ENCODE measurements around the gene ETHE1.

ETHE1 gene

GRCh38 chr19:43564800-43565199, 37.8 kb upstream of the ETHE1 start:
- no peak overlapping the region for H3K9ac ChIP-seq (ENCODE audit: low read depth, low read length, poor library complexity)
- H3K4ac ChIP-seq (ENCODE audit: low read length) = no peak overlapping the region
- H3K4me2 ChIP-seq (ENCODE audit: insufficient read depth, low read length, poor library complexity, severe bottlenecking) = no peak overlapping the region
- H3K18ac ChIP-seq (ENCODE audit: low read length) = no peak overlapping the region
- H2AK5ac ChIP-seq (ENCODE audit: low read depth, low read length) = no peak overlapping the region
- no peaks in the 10 kb centered on the region for H3K4me1 ChIP-seq (ENCODE audit: control insufficient read depth in 2 of 2, insufficient read depth in 1 of 2, low read depth in 1 of 2, low read length in 2 of 2)
- H2BK15ac ChIP-seq (ENCODE audit: low read length) = no peak overlapping the region
- no peak overlapping the region for H3K14ac ChIP-seq (ENCODE audit: low read length)
- no peak overlapping the region for H4K8ac ChIP-seq (ENCODE audit: low read depth, low read length)
- no peak overlapping the region for H4K91ac ChIP-seq (ENCODE audit: low read depth, low read length, poor library complexity)
- peaks cover 6% of the 10 kb centered on the region for H3K79me1 ChIP-seq (ENCODE audit: low read depth, low read length)
- H2AFZ ChIP-seq (ENCODE audit: low read length) = no peak overlapping the region
- no peak overlapping the region for H3K23ac ChIP-seq (ENCODE audit: low read depth, low read length, poor library complexity)
- no peak overlapping the region for H2BK5ac ChIP-seq (ENCODE audit: low read length)
- no peak overlapping the region for H2BK120ac ChIP-seq (ENCODE audit: low read depth, low read length)
- no CpG with 5 or more reads among the region's 9 CpGs for WGBS, 2 donors (ENCODE audit: extremely low coverage in 2 of 2, insufficient read length in 2 of 2, insufficient replicate concordance in 1 of 2)
- no peaks in the 10 kb centered on the region for H3K9me3 ChIP-seq (replicated peaks in 1 of 2; ENCODE audit: control insufficient read depth in 2 of 2, insufficient read depth in 1 of 2, low read depth in 1 of 2, low read length in 2 of 2)
- no peaks in the 10 kb centered on the region for H3K27me3 ChIP-seq (ENCODE audit: control insufficient read depth in 3 of 3, insufficient read depth in 3 of 3, low read depth in 1 of 3, low read length in 3 of 3)
- no peak for DNase-seq (ENCODE audit: low spot score)
- peaks cover 24 to 61% of the 10 kb centered on the region in 2 donors for H3K36me3 ChIP-seq (replicated peaks in 1 of 2; ENCODE audit: control insufficient read depth in 2 of 2, insufficient read depth in 2 of 2, low read length in 2 of 2)
- H2BK12ac ChIP-seq (ENCODE audit: low read length) = no peak overlapping the region
- no peak overlapping the region for H3K4me3 ChIP-seq (ENCODE audit: low read length in 2 of 2)
- H3K27ac ChIP-seq (replicated peaks; ENCODE audit: low read length) = no peak overlapping the region

DNA sequence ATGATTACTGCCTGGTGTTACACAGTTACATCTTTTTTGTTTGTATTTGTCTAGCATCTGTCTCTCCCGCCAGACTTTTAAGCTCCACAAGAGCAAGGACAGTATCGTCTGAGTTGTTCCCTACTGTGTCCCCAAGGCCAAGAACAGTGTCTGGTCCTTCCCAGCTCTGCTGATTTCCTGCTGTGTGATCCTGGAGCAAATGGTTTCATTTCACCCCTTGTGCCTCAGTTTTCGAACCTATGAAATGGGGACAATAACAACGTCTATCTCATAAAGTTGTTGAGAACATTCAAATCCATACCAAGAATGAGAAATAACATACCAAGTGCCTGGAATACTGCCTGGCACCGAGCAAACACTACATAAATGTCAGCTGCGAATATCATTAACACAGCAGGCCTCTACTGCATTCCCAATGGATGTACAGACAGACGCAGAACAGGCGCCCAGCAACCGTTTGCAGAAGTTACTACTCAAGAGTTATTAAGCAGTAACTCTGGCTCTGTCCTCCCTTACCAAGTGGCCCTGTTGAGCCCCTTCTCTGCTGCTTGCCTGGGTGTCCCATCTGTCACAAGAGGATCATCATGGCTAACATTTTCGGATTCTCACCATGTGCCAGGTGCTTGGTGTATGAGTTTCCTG, 36.9 kb upstream of the ETHE1 start:
- H3K79me1 ChIP-seq (ENCODE audit: low read depth, low read length) = peaks cover 6% of the 10 kb centered on the region
- H2BK15ac ChIP-seq (ENCODE audit: low read length) = no peak overlapping the region

GRCh38 chr19:43562698-43563241, 35.8 kb upstream of the ETHE1 start:
- no peak for DNase-seq (ENCODE audit: low spot score)

More for the DNA sequence above, 36.9 kb upstream of the ETHE1 start:
- Histone ChIP-seq H2BK120ac (ENCODE audit: low read depth, low read length) (no peak overlapping the region), H3K9me3 (replicated peaks in 1 of 2; ENCODE audit: control insufficient read depth in 2 of 2, insufficient read depth in 1 of 2, low read depth in 1 of 2, low read length in 2 of 2) (no peaks in the 10 kb centered on the region), H3K4me1 (ENCODE audit: control insufficient read depth in 2 of 2, insufficient read depth in 1 of 2, low read depth in 1 of 2, low read length in 2 of 2) (no peaks in the 10 kb centered on the region), H2AK5ac (ENCODE audit: low read depth, low read length) (no peak overlapping the region), H3K4me3 (ENCODE audit: low read length in 2 of 2) (no peak overlapping the region), H3K9ac (ENCODE audit: low read depth, low read length, poor library complexity) (no peak overlapping the region), H4K91ac (ENCODE audit: low read depth, low read length, poor library complexity) (no peak overlapping the region), H3K14ac (ENCODE audit: low read length) (no peak overlapping the region), H2BK12ac (ENCODE audit: low read length) (no peak overlapping the region), H2BK5ac (ENCODE audit: low read length) (no peak overlapping the region), H3K4me2 (ENCODE audit: insufficient read depth, low read length, poor library complexity, severe bottlenecking) (no peak overlapping the region), H3K23ac (ENCODE audit: low read depth, low read length, poor library complexity) (no peak overlapping the region), H3K36me3 (replicated peaks in 1 of 2; ENCODE audit: control insufficient read depth in 2 of 2, insufficient read depth in 2 of 2, low read length in 2 of 2) (peaks cover 23 to 62% of the 10 kb centered on the region in 2 donors), H3K18ac (ENCODE audit: low read length) (no peak overlapping the region), H2AFZ (ENCODE audit: low read length) (no peak overlapping the region), H3K4ac (ENCODE audit: low read length) (no peak overlapping the region), H3K27ac (replicated peaks; ENCODE audit: low read length) (no peak overlapping the region), H4K8ac (ENCODE audit: low read depth, low read length) (no peak overlapping the region), H3K27me3 (ENCODE audit: control insufficient read depth in 3 of 3, insufficient read depth in 3 of 3, low read depth in 1 of 3, low read length in 3 of 3) (no peaks in the 10 kb centered on the region)
- whole genome bisulfite sequencing, 2 donors (ENCODE audit: extremely low coverage in 2 of 2, insufficient read length in 2 of 2, insufficient replicate concordance in 1 of 2) = no CpG with 5 or more reads among the region's 10 CpGs
- no peak for DNase-seq (ENCODE audit: low spot score)

GRCh38 chr19:43562226-43562697, 35.3 kb upstream of the ETHE1 start:
- H4K91ac ChIP-seq (ENCODE audit: low read depth, low read length, poor library complexity) = no peak overlapping the region
- no peak overlapping the region for H3K18ac ChIP-seq (ENCODE audit: low read length)
- H3K14ac ChIP-seq (ENCODE audit: low read length) = no peak overlapping the region
- H2AK5ac ChIP-seq (ENCODE audit: low read depth, low read length) = no peak overlapping the region
- no CpG with 5 or more reads among the region's 6 CpGs for WGBS, 2 donors (ENCODE audit: extremely low coverage in 2 of 2, insufficient read length in 2 of 2, insufficient replicate concordance in 1 of 2)
- H3K23ac ChIP-seq (ENCODE audit: low read depth, low read length, poor library complexity) = no peak overlapping the region
- H3K79me1 ChIP-seq (ENCODE audit: low read depth, low read length) = peaks cover 6% of the 10 kb centered on the region
- no peak overlapping the region for H2AFZ ChIP-seq (ENCODE audit: low read length)
- H3K27me3 ChIP-seq (ENCODE audit: control insufficient read depth in 3 of 3, insufficient read depth in 3 of 3, low read depth in 1 of 3, low read length in 3 of 3) = no peaks in the 10 kb centered on the region
- no peak overlapping the region for H3K4me3 ChIP-seq (ENCODE audit: low read length in 2 of 2)
- H2BK15ac ChIP-seq (ENCODE audit: low read length) = no peak overlapping the region
- H3K27ac ChIP-seq (replicated peaks; ENCODE audit: low read length) = no peak overlapping the region
- H3K36me3 ChIP-seq (replicated peaks in 1 of 2; ENCODE audit: control insufficient read depth in 2 of 2, insufficient read depth in 2 of 2, low read length in 2 of 2) = peaks cover 25 to 64% of the 10 kb centered on the region in 2 donors
- no peak overlapping the region for H4K8ac ChIP-seq (ENCODE audit: low read depth, low read length)
- H3K4me1 ChIP-seq (ENCODE audit: control insufficient read depth in 2 of 2, insufficient read depth in 1 of 2, low read depth in 1 of 2, low read length in 2 of 2) = no peaks in the 10 kb centered on the region
- no peak overlapping the region for H3K4me2 ChIP-seq (ENCODE audit: insufficient read depth, low read length, poor library complexity, severe bottlenecking)
- no peak overlapping the region for H2BK5ac ChIP-seq (ENCODE audit: low read length)
- no peak overlapping the region for H3K4ac ChIP-seq (ENCODE audit: low read length)
- no peak for DNase-seq (ENCODE audit: low spot score)
- H2BK120ac ChIP-seq (ENCODE audit: low read depth, low read length) = no peak overlapping the region
- no peak overlapping the region for H3K9ac ChIP-seq (ENCODE audit: low read depth, low read length, poor library complexity)
- H3K9me3 ChIP-seq (replicated peaks in 1 of 2; ENCODE audit: control insufficient read depth in 2 of 2, insufficient read depth in 1 of 2, low read depth in 1 of 2, low read length in 2 of 2) = no peaks in the 10 kb centered on the region
- H2BK12ac ChIP-seq (ENCODE audit: low read length) = no peak overlapping the region

More at GRCh38 chr19:43562698-43563241, 35.8 kb upstream of the ETHE1 start:
- Histone ChIP-seq H3K18ac (ENCODE audit: low read length) (peak overlapping the region; percentile 17), H3K79me1 (ENCODE audit: low read depth, low read length) (peaks cover 6% of the 10 kb centered on the region), H3K4me3 (ENCODE audit: low read length in 2 of 2) (peak overlapping the region in 1 of 2 donors; percentile 51), H3K27me3 (ENCODE audit: control insufficient read depth in 3 of 3, insufficient read depth in 3 of 3, low read depth in 1 of 3, low read length in 3 of 3) (no peaks in the 10 kb centered on the region), H3K14ac (ENCODE audit: low read length) (peak overlapping the region; percentile 89), H3K9ac (ENCODE audit: low read depth, low read length, poor library complexity) (peak overlapping the region; percentile 44), H3K23ac (ENCODE audit: low read depth, low read length, poor library complexity) (peak overlapping the region; percentile 80), H3K36me3 (replicated peaks in 1 of 2; ENCODE audit: control insufficient read depth in 2 of 2, insufficient read depth in 2 of 2, low read length in 2 of 2) (peaks cover 25 to 63% of the 10 kb centered on the region in 2 donors), H2BK12ac (ENCODE audit: low read length) (no peak overlapping the region), H2BK5ac (ENCODE audit: low read length) (no peak overlapping the region), H3K9me3 (replicated peaks in 1 of 2; ENCODE audit: control insufficient read depth in 2 of 2, insufficient read depth in 1 of 2, low read depth in 1 of 2, low read length in 2 of 2) (no peaks in the 10 kb centered on the region), H2BK15ac (ENCODE audit: low read length) (no peak overlapping the region), H2AK5ac (ENCODE audit: low read depth, low read length) (no peak overlapping the region), H4K8ac (ENCODE audit: low read depth, low read length) (no peak overlapping the region), H2AFZ (ENCODE audit: low read length) (no peak overlapping the region), H2BK120ac (ENCODE audit: low read depth, low read length) (no peak overlapping the region), H3K4me2 (ENCODE audit: insufficient read depth, low read length, poor library complexity, severe bottlenecking) (no peak overlapping the region), H3K4me1 (ENCODE audit: control insufficient read depth in 2 of 2, insufficient read depth in 1 of 2, low read depth in 1 of 2, low read length in 2 of 2) (no peaks in the 10 kb centered on the region), H3K4ac (ENCODE audit: low read length) (no peak overlapping the region), H3K27ac (replicated peaks; ENCODE audit: low read length) (no peak overlapping the region), H4K91ac (ENCODE audit: low read depth, low read length, poor library complexity) (no peak overlapping the region)
- no CpG with 5 or more reads among the region's 14 CpGs for WGBS, 2 donors (ENCODE audit: extremely low coverage in 2 of 2, insufficient read length in 2 of 2, insufficient replicate concordance in 1 of 2)

Measured in neuronal stem cell (in vitro differentiated cells).